H1 (cell line): Measurements from ENCODE around the gene FANCM. TPM values are rescaled to one million over a fixed set of nuclear protein-coding genes. Genes with fewer than 3 reads are reported as not detected.

Experiments
- CTCF ChIA-PET: fragments of 300-600 bp; sonication (Branson Sonifier 250); formaldehyde crosslinking; loops from one replicate; lab custom pipeline; 2021; ENCODE audit not compliant: partially characterized antibody; lab: Charles Lee
- POLR2A ChIA-PET: fragments of 300-600 bp; sonication (Branson Sonifier 250); formaldehyde crosslinking; loops from one replicate; lab custom pipeline; 2021; ENCODE audit warnings: inconsistent platforms; ENCODE audit not compliant: partially characterized antibody; lab: Charles Lee
- DNase-seq, 2 experiments: peaks; one replicate each; pipeline versions ENCODE4 v3.0.0 to v3.0.0-alpha.2; 2010 to 2022; ENCODE audit warnings: low spot score in 2 of 2, low read depth in 1 of 2, mixed read lengths in 1 of 2
- FAIRE-seq: peaks from 2 replicates; lab custom pipeline; 2011; peaks lifted over from hg19 to GRCh38; lab: Jason Lieb, UNC
- H2AFZ ChIP-seq: 2 replicates; pipeline ENCODE4 v1.8.1; 2012; ENCODE audit warnings: low read length, inconsistent platforms
- H2AK5ac ChIP-seq: 2 replicates; pipeline ENCODE4 v1.6.1; 2013; ENCODE audit warnings: low read depth, low read length
- H2BK120ac ChIP-seq: replicated peaks from 2 replicates; pipeline ENCODE3; 2013; ENCODE audit warnings: low read depth, low read length, inconsistent platforms
- H2BK12ac ChIP-seq: 2 replicates; pipeline ENCODE4 v1.6.1; 2013; ENCODE audit warnings: low read depth, low read length
- H2BK15ac ChIP-seq: 2 replicates; pipeline ENCODE4 v1.6.1; 2013; ENCODE audit warnings: low read length
- H2BK20ac ChIP-seq: 2 replicates; pipeline ENCODE4 v1.6.1; 2013; ENCODE audit warnings: low read length
- H2BK5ac ChIP-seq: 2 replicates; pipeline ENCODE4 v1.6.1; 2013; ENCODE audit warnings: low read depth, low read length
- H3K14ac ChIP-seq: 2 replicates; pipeline ENCODE4 v1.6.1; 2013; ENCODE audit warnings: inconsistent platforms; ENCODE audit not compliant: insufficient read length
- H3K18ac ChIP-seq: 2 replicates; pipeline ENCODE4 v1.6.1; 2013; ENCODE audit warnings: low read length; ENCODE audit errors: extremely low read depth
- H3K23ac ChIP-seq: 2 replicates; pipeline ENCODE4 v1.6.1; 2013; ENCODE audit warnings: inconsistent platforms; ENCODE audit not compliant: insufficient read length
- H3K23me2 ChIP-seq: 2 replicates; pipeline ENCODE4 v1.6.1; 2013; ENCODE audit warnings: low read depth, low read length
- H3K27ac ChIP-seq: 2 replicates; pipeline ENCODE4 v1.6.1; 2011; ENCODE audit warnings: low read depth, low read length, inconsistent platforms
- H3K27me3 ChIP-seq, 4 experiments: replicated peaks in 1 of 4; 1 replicate in 1 of 4; 2 replicates in 3 of 4; pipeline versions ENCODE4 v1.6.1 to v1.8.1; 2011 to 2013; ENCODE audit warnings: low read length in 3 of 4, mild to moderate bottlenecking in 3 of 4, inconsistent platforms in 2 of 4, mixed read lengths in 2 of 4, moderate library complexity in 1 of 4; ENCODE audit not compliant: control insufficient read depth in 3 of 4, insufficient read depth in 3 of 4; ENCODE audit errors: extremely low read depth in 1 of 4
- H3K36me3 ChIP-seq, 4 experiments: 2 replicates each; pipeline versions ENCODE4 v1.6.1 to v1.8.1; 2011 to 2013; ENCODE audit warnings: mild to moderate bottlenecking in 4 of 4, low read length in 3 of 4, moderate library complexity in 2 of 4, control low read depth in 1 of 4, inconsistent platforms in 1 of 4; ENCODE audit not compliant: insufficient read depth in 4 of 4, control insufficient read depth in 2 of 4
- H3K4ac ChIP-seq: replicated peaks from 2 replicates; pipeline ENCODE3; 2013; ENCODE audit warnings: low read length, low read depth, mixed read lengths, inconsistent platforms; ENCODE audit not compliant: insufficient read length
- H3K4me1 ChIP-seq, 4 experiments: replicated peaks in 1 of 4; 1 replicate in 1 of 4; 2 replicates in 3 of 4; pipeline versions ENCODE4 v1.6.1 to v1.8.1; 2011 to 2013; ENCODE audit warnings: low read length in 3 of 4, inconsistent platforms in 2 of 4, mixed read lengths in 1 of 4; ENCODE audit not compliant: insufficient read depth in 4 of 4, control insufficient read depth in 3 of 4
- H3K4me2 ChIP-seq, 2 experiments: 2 replicates each; pipeline versions ENCODE4 v1.6.1 to v1.8.1; 2011 to 2013; ENCODE audit warnings: low read depth in 2 of 2, low read length in 2 of 2, control low read depth in 1 of 2, inconsistent platforms in 1 of 2, mild to moderate bottlenecking in 1 of 2; ENCODE audit not compliant: insufficient read depth in 1 of 2
- H3K4me3 ChIP-seq, 4 experiments: fragments of 200-600, 300-600 bp in 1 of 4; sonication (generic), shearing (Covaris generic), sonication (Bioruptor Twin) in 1 of 4; 2 replicates each; pipeline versions ENCODE4 v1.5.1 to v1.8.1; 2011 to 2016; ENCODE audit warnings: low read length in 4 of 4, low read depth in 3 of 4, control low read depth in 2 of 4, inconsistent platforms in 2 of 4, mild to moderate bottlenecking in 2 of 4, mixed read lengths in 1 of 4, moderate library complexity in 1 of 4; ENCODE audit not compliant: insufficient read depth in 2 of 4; ENCODE audit errors: extremely low read depth in 1 of 4
- H3K56ac ChIP-seq: replicated peaks from 2 replicates; pipeline ENCODE3; 2013; ENCODE audit warnings: low read depth, mild to moderate bottlenecking, mixed read lengths, low read length, inconsistent platforms; ENCODE audit not compliant: insufficient read length
- H3K79me1 ChIP-seq: 2 replicates; pipeline ENCODE4 v1.6.1; 2013; ENCODE audit warnings: low read depth, low read length, control low read depth
- H3K79me2 ChIP-seq, 2 experiments: 2 replicates each; pipeline versions ENCODE4 v1.6.1 to v1.8.1; 2012 to 2013; ENCODE audit warnings: low read length in 2 of 2, mild to moderate bottlenecking in 2 of 2, inconsistent platforms in 1 of 2; ENCODE audit not compliant: insufficient read depth in 2 of 2, control insufficient read depth in 1 of 2
- H3K9ac ChIP-seq, 4 experiments: replicated peaks in 1 of 4; 1 replicate in 1 of 4; 2 replicates in 3 of 4; pipeline versions ENCODE4 v1.6.1 to v1.8.1; 2011 to 2013; ENCODE audit warnings: low read depth in 3 of 4, low read length in 3 of 4, control low read depth in 2 of 4, mild to moderate bottlenecking in 2 of 4, moderate library complexity in 2 of 4, inconsistent platforms in 1 of 4; ENCODE audit errors: extremely low read depth in 1 of 4
- H3K9me3 ChIP-seq, 2 experiments: 2 replicates each; pipeline versions ENCODE4 v1.6.1 to v1.8.1; 2012 to 2013; ENCODE audit warnings: mild to moderate bottlenecking in 2 of 2, moderate library complexity in 2 of 2, control low read depth in 1 of 2, inconsistent platforms in 1 of 2, low read depth in 1 of 2, low read length in 1 of 2, mixed read lengths in 1 of 2; ENCODE audit not compliant: insufficient read depth in 2 of 2
- H4K20me1 ChIP-seq, 2 experiments: replicated peaks in 1 of 2; 2 replicates each; pipeline versions ENCODE3 to v1.8.1; 2011 to 2013; ENCODE audit warnings: inconsistent platforms in 2 of 2, low read length in 2 of 2, mild to moderate bottlenecking in 1 of 2; ENCODE audit not compliant: insufficient read depth in 2 of 2, control insufficient read depth in 1 of 2
- H4K5ac ChIP-seq: 2 replicates; pipeline ENCODE4 v1.6.1; 2013; ENCODE audit warnings: low read length, low read depth, mixed read lengths, inconsistent platforms; ENCODE audit not compliant: insufficient read length
- H4K8ac ChIP-seq: 2 replicates; pipeline ENCODE4 v1.8.0; 2013; ENCODE audit warnings: mild to moderate bottlenecking, moderate library complexity, low read length, inconsistent platforms; ENCODE audit not compliant: insufficient read depth; ENCODE audit errors: extremely low read depth
- H4K91ac ChIP-seq: replicated peaks from 2 replicates; pipeline ENCODE3; 2013; ENCODE audit warnings: low read length, mixed read lengths, inconsistent platforms; ENCODE audit not compliant: insufficient read length
- ASH2L ChIP-seq: fragments of 200-600, 300-600 bp; sonication (generic); IDR thresholded peaks from one replicate; pipeline ENCODE4 v1.7.1; 2017; ENCODE audit warnings: low read length
- CEBPB ChIP-seq: IDR thresholded peaks from 2 replicates; pipeline ENCODE4 v1.6.1; 2012; ENCODE audit warnings: low read depth, low read length
- CHD2 ChIP-seq: IDR thresholded peaks from 2 replicates; pipeline ENCODE4 v1.6.1; 2012; ENCODE audit warnings: low read length, improper control_type of control experiment
- E2F6 ChIP-seq: IDR thresholded peaks from 2 replicates; pipeline ENCODE4 v1.6.1; 2012; ENCODE audit warnings: inconsistent platforms
- EGR1 ChIP-seq: IDR thresholded peaks from 2 replicates; pipeline ENCODE4 v1.6.1; 2011; ENCODE audit warnings: low read depth, low read length, borderline replicate concordance
- EP300 ChIP-seq, 2 experiments: IDR thresholded peaks; 1 replicate in 1 of 2; 2 replicates in 1 of 2; pipeline ENCODE4 v1.6.1; 2011 to 2012; ENCODE audit warnings: low read depth in 2 of 2, low read length in 2 of 2, mild to moderate bottlenecking in 2 of 2, borderline replicate concordance in 1 of 2, inconsistent platforms in 1 of 2, moderate library complexity in 1 of 2
- KDM5A ChIP-seq: fragments of 200-600 bp; IDR thresholded peaks from 2 replicates; pipeline ENCODE4 v1.7.1; 2012; ENCODE audit warnings: mild to moderate bottlenecking, low read length, inconsistent platforms, mixed read lengths
- POLR2A ChIP-seq, 2 experiments: IDR thresholded peaks; 1 replicate in 1 of 2; 2 replicates in 1 of 2; pipeline ENCODE4 v1.6.1; 2011; ENCODE audit warnings: low read depth in 2 of 2, low read length in 2 of 2, mild to moderate bottlenecking in 2 of 2; ENCODE audit errors: control extremely low read depth in 1 of 2
- RAD21 ChIP-seq, 2 experiments: IDR thresholded peaks in 1 of 2; conservative IDR thresholded peaks in 1 of 2; 2 replicates each; pipeline ENCODE4 v1.6.1; 2011; ENCODE audit warnings: low read depth in 2 of 2, low read length in 2 of 2, improper control_type of control experiment in 1 of 2, inconsistent platforms in 1 of 2, mild to moderate bottlenecking in 1 of 2, moderate library complexity in 1 of 2
- SP4 ChIP-seq: IDR thresholded peaks from 2 replicates; pipeline ENCODE4 v1.6.1; 2012; ENCODE audit warnings: low read length, inconsistent platforms
- SUZ12 ChIP-seq: fragments of 200-600 bp; sonication (generic); IDR thresholded peaks from 2 replicates; pipeline ENCODE4 v1.6.1; 2012; ENCODE audit warnings: mild to moderate bottlenecking, inconsistent platforms, low read length, moderate library complexity, mixed read lengths
- TAF1 ChIP-seq: IDR thresholded peaks from 2 replicates; pipeline ENCODE4 v1.6.1; 2011; ENCODE audit warnings: mild to moderate bottlenecking, low read depth, low read length
- TAF7 ChIP-seq: optimal IDR thresholded peaks from 2 replicates; pipeline ENCODE3; 2011; ENCODE audit warnings: low read depth, mild to moderate bottlenecking, inconsistent platforms, low read length, moderate library complexity, borderline replicate concordance
- TCF12 ChIP-seq: IDR thresholded peaks from 2 replicates; pipeline ENCODE4 v1.6.1; 2011; ENCODE audit warnings: low read depth, mild to moderate bottlenecking, low read length
- YY1 ChIP-seq: IDR thresholded peaks from 2 replicates; pipeline ENCODE4 v1.6.1; 2011; ENCODE audit warnings: low read depth, mild to moderate bottlenecking, low read length
- WGBS, 2 experiments: shearing (Covaris generic) in 1 of 2; methylation state at CpG; one replicate each; pipeline versions ENCODE4 v1.1.6 to v1.1.7; 2013 to 2015; ENCODE audit warnings: low lambda C conversion rate in 2 of 2, mixed read lengths in 2 of 2, inconsistent platforms in 1 of 2, low coverage in 1 of 2, missing lambda C conversion rate in 1 of 2; ENCODE audit not compliant: insufficient replicate concordance in 2 of 2, insufficient coverage in 1 of 2, insufficient read length in 1 of 2; ENCODE audit errors: extremely low coverage in 1 of 2, missing lambda C conversion rate in 1 of 2; 5-methylcytosine and 5-hydroxymethylcytosine counted together
- polyA plus RNA-seq, 7 experiments: library from polyadenylated mRNA; depleted of rRNA in 3 of 7; stranded (reverse) in 5 of 7; unstranded in 2 of 7; fragments of >200 nt in 5 of 7; fragments of 200-250 nt in 2 of 7; gene quantifications; 1 replicate in 5 of 7; 2 replicates in 1 of 7; 4 replicates in 1 of 7; pipeline versions ENCODE4 v1.2.1 to v1.2.3, GENCODE V29; 2011 to 2013; ENCODE audit warnings: missing spikeins in 2 of 7, mixed read lengths in 2 of 7
- total RNA-seq: library from RNA; stranded (reverse); fragmentation: NEBNext Ultra II Directional; extraction: Animal tissue kit (Norgen Biotek cat#: 25700); gene quantifications from 2 replicates; pipeline ENCODE4 v1.2.1, GENCODE V29; 2021

The FANCM gene
- total and polyA plus RNA-seq, 2 of the 8 experiments (the other 6 are each of a cell fraction or from before 2014, with no cell fraction given): 3.2 to 10.5 TPM

GRCh38 chr14:45198551-45198950, 62.8 kb downstream of the FANCM start:
- Histone ChIP-seq H3K4me3 (no peak overlapping the region), H3K56ac (no peak overlapping the region), H2BK15ac (no peak overlapping the region), H4K8ac (no peak overlapping the region), H3K23ac (no peak overlapping the region), H2BK5ac (no peak overlapping the region), H2BK12ac (no peak overlapping the region), H3K14ac (no peak overlapping the region), H3K79me1 (no peaks in the 10 kb centered on the region; the same call in 1 of the 2 replicates), H3K27ac (no peak overlapping the region), H3K18ac (no peak overlapping the region), H2BK20ac (no peak overlapping the region), H4K20me1 (no peaks in the 10 kb centered on the region), H3K4ac (no peak overlapping the region), H3K36me3 (peaks cover 0 to 20% (median 2%) of the 10 kb centered on the region in 4 experiments; a peak in 2 of 8 replicates), H3K27me3 (no peaks in the 10 kb centered on the region), H4K5ac (no peak overlapping the region), H2AK5ac (no peak overlapping the region), H3K4me2 (no peak overlapping the region), H2BK120ac (no peak overlapping the region), H3K9me3 (no peaks in the 10 kb centered on the region), H3K4me1 (no peaks in the 10 kb centered on the region), H2AFZ (no peak overlapping the region), H3K23me2 (no peaks in the 10 kb centered on the region), H3K9ac (no peak overlapping the region), H4K91ac (no peak overlapping the region), H3K79me2 (no peaks in the 10 kb centered on the region)
- CTCF ChIA-PET: interaction anchor here (0.5 to 1.9 kb wide), 3 partner anchors 86 to 285 kb away, joined by 3 to 5 read pairs (median 5); no protein-coding TSS in a partner anchor
- FAIRE-seq (no peak), DNase-seq (no peak)
- 88% methylated on average over 3 of the region's 3 CpGs; no CpG with 5 or more reads in 1 of the 2 experiments for WGBS, 2 experiments
- POLR2A ChIA-PET: interaction anchor here (1.9 kb wide), 1 partner anchor 13 kb away, joined by 5 read pairs; no protein-coding TSS in a partner anchor
- TF ChIP-seq EP300 (IDR thresholded peaks at IDR 0.05; ENCODE audit: borderline replicate concordance in 1 of 2, low read depth in 2 of 2, low read length in 2 of 2) (no peak), CEBPB (no peak), YY1 (no peak), TAF7 (no peak), EGR1 (no peak), SUZ12 (no peak), ASH2L (no peak), SP4 (no peak), TAF1 (no peak), CHD2 (no peak), POLR2A (IDR thresholded peaks at IDR 0.05; ENCODE audit: control extremely low read depth in 1 of 2, low read depth in 2 of 2, low read length in 2 of 2) (no peak), KDM5A (no peak), E2F6 (no peak), TCF12 (no peak), RAD21 (IDR thresholded peaks at IDR 0.05 in 1 of 2, conservative IDR thresholded peaks at IDR 0.05 in 1 of 2; ENCODE audit: low read depth in 2 of 2, low read length in 2 of 2) (no peak)
